Activated CD4-positive, CD25-positive, alpha-beta regulatory T cell treated with anti-CD3 and anti-CD28 coated beads, Interleukin-2, amount 50 U/mL, for 16 hours (primary cell): ENCODE results near the gene TMEM11.

Source experiments
- DNase-seq: peaks from one replicate; pipeline ENCODE4 v3.0.0-alpha.2; 2020; ENCODE audit warnings: low read depth, low spot score

The TMEM11 gene

DNA sequence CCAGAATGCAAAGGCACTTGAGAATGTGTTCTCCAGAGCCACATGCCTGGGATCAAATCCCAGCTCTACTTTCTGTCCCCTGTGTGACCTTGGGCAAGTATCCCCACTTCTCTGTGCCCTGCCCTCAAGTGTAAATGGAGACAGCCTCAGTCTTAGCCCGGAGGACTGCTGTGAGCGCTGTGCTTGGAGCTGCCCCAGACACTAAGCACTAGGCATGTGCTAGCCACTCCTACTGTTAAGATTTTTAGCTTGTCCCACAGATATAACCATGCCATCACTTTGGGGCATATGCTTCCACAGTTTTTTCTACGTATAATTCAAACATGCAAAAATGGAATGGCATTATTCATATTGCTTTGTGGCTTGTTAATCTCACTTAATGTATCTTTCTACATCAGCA, 29.4 kb downstream of the TMEM11 start:
- no peak for DNase-seq

GRCh38 chr17:21183468-21183867, 30.5 kb downstream of the TMEM11 start:
- DNase-seq, result no peak

DNA sequence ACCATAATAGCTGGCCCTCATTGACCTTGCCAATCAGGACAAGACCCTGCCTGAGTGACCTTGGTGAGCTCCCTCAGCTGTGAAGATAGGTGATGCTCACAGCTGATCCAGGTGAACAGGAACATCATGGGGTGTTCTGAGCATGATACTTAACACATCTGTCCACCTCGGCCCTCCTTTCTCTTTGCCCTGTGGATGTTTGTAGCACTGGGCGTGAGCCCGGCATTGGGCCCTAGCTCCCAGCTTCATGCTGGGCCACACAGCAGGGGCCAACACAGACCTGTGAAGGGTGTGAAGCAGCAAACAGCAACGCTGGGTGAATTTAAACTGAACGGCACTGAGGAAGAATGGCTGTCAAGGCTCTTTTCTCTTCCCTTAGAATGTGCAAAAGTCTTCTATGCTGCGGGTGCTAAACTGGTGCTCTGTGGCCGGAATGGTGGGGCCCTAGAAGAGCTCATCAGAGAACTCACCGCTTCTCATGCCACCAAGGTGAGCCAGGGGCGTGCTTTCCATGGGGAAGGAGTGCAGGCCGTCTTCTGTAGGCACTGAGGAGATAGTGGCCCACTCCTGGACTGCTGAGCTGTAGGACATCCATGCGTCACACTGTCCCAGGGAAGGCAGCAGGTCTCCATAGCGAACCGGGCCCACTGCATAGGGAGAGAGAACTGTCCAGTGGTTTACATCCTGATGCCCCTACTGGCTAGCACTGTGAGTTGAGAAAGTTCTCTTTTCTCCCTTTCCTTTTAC, 35.9 kb downstream of the TMEM11 start:
- no peak for DNase-seq

DNA sequence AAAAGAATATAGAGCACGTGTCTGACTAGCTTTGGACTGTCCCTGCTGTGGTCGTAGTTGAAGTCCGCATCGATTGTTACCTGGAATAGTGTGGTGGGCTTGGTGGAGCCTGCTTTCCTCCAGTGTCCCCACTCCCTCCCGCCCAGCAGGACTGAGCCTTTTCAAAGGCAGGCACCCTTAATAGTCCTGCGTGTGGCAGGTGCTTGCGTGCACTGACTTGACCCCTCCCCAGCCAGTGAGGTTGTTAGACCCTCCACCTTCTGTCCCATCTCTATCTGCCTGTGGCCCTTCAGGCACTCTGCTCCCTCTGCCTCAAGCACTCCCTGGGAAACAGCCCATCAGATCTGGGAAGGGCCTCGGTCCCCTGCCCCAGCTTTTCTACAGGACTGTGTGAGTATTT, 36.6 kb downstream of the TMEM11 start:
- DNase-seq, result no peak

GRCh38 chr17:21176773-21177395, 37.1 kb downstream of the TMEM11 start:
- no peak for DNase-seq

GRCh38 chr17:21174713-21175112, 39.2 kb downstream of the TMEM11 start:
- no peak for DNase-seq

GRCh38 chr17:21174186-21174585, 39.8 kb downstream of the TMEM11 start:
- no peak for DNase-seq

DNA sequence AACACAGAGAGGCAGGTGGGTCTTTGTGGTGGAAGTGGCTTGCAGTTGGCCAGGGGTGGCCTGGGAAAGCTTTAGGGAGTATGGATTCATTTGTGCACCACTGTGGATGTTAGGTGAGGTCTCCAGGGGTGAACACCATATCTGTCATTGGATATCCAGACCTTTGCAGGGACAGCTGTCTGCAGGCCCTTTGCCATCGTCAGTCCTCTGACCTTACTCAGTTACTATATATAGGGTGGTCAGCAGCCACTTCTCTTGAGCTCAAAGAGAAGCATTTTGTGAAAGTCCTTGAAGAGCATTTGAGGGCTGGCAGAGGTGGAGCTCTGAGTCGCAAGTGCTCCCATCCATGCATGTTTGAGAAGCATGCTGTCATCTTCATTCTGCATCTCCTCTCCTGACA, 40.4 kb downstream of the TMEM11 start:
- DNase-seq, result no peak

GRCh38 chr17:21172846-21173245, 41.1 kb downstream of the TMEM11 start:
- no peak for DNase-seq

GRCh38 chr17:21171970-21172510, 41.9 kb downstream of the TMEM11 start:
- DNase-seq, result no peak

DNA sequence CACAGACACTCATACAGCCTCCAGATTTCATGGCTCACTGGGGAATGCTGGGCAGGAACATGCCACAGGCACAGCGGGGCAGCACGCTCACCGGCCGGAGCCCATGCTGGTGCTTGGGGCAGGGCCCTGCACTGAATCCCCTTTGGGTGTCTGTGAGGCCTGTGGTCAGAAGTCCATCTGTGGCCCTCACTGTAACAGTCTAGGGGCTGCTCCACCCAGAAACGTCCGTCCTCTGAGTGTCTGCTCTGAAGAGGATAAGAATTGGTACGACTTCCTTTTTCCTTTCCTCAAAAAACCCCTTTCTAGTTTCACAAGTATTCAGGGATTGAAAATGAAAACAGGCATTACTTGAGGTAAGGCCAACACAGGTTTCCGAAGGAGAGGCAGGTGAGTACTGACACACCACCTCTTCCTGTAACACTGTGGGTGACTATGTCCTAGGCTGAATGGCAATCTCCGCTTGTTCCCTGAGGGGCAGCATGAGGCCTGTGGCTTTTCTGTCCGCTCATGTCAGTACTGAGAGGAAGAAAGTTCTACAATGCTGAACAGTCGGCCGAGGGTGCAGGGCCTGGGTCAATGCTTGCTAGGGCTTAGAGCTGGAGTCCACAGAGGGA, 42.5 kb downstream of the TMEM11 start:
- no peak for DNase-seq

GRCh38 chr17:21170809-21171208, 43.2 kb downstream of the TMEM11 start:
- no peak for DNase-seq

DNA sequence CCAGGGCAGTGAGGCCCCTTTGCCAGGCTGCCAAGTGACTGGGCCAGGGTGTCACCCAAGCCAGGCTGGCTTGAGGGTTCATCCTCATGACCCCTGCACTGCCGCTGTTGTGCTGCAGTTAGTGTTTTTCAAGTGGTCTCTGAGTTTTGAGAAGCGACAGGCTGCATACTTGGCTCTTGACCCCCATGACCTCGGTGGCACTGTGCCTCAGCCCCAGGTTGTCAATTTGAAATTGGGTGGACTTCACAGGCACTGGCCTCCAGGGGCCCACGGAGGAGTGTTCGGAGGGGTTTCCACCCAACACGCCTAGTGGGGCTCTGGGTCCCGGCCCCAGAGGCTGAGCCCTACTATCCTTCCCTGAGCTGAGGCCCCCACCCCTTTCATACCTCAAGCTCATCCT, 44.5 kb downstream of the TMEM11 start:
- no peak for DNase-seq

- DNase-seq, result no peak
Observed at GRCh38 chr17:21168555-21168865, 45.5 kb downstream of the TMEM11 start.

DNA sequence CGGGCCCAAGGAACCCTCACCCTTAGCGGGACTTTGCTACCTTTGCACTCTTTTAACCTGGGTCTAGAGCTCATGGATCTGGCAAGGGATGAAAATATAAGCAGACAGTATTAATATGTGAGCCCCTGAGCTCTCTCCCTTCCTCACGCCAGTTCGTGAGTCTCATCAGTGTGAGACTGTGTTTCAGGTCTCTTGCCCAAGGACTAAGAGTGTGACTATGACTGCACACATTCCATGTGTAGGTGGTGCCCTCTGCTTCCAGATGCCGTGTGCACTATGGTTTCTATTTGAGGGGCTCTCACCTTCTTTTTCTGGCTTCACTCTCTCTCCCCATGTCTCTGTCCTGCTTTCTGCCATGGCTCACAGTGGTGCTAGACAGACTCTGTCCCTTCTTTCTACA, 46.7 kb downstream of the TMEM11 start:
- DNase-seq, result no peak

DNA sequence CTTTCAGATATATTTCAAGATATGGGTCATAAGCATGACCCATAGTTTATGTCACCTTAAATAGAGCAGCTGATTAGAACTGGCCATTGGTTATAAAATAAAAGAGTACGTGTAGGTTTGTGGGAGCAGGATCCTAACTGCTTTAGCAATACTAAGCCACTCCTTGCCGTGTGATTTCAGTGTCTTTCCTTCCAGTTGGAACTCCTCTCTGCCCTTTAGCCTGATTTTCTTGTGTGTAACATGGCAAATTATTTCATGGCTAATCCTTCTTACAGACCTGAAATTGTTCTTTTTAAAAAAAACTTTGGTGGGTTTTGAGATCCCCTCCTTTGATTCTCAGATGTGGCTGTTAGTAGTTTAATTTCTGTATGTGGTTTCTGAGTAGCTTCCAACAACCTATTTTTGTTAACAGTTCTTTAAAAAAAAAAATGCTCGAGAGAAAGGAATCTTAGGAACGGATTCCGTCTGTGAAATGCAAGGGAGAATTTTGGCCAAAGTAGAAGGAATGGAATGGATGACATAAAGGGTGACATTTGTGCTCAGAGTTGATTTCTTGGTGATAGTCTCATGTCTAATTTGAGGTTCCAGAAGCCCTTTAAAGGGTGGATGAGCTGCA, 47.3 kb downstream of the TMEM11 start:
- DNase-seq, result no peak

DNA sequence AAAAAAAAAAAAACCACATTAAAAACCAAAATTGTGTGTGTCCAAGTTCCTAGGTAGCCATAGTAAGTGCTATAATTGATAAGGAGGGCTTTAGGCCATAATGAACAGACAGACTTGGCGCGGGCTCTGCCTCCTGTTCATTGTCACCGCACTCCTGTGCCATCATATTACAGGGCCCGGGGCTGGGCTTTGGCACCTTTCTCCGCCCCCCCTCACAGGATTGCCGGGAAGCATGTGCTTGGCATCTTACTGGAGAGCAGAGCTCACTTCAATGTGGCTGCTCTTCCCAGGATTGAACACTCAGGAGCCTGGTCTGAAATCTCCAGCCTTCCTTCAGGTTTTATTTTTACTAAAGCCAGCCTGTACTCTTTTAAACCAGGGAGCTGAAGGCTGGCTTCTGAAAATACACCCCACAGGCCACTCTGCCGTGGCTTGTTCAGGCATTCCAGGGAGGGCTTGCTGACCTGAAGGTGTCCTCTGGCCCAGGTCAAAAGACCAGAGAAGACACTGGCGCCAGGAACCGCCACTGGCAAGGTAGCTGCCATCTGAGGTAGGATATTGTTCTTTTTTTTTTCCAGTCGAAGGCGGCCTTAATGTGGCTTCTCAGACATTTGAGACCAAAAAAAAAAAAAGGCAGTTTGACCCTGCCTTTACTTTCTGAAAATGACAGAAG, 47.9 kb downstream of the TMEM11 start:
- DNase-seq, result no peak

DNA sequence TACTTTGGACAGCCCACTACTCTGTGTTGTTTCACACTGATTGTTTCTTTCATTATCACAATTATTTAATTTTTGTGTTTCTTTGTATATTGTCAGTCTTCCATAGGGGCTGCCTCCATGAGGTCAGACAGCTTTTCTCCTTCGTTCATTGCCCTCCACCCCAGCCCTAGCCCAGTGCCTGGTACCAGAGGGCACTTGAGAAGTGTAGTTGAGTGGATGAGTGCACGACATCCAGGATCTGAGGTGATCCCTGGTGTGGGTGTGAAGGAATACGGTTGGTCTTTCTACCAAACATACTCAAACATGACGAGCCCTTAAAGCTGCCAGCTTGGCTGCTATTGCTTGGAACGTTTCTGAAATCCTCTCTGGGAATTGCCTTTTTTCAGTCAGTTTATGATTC, 49.3 kb downstream of the TMEM11 start:
- DNase-seq, result no peak

DNA sequence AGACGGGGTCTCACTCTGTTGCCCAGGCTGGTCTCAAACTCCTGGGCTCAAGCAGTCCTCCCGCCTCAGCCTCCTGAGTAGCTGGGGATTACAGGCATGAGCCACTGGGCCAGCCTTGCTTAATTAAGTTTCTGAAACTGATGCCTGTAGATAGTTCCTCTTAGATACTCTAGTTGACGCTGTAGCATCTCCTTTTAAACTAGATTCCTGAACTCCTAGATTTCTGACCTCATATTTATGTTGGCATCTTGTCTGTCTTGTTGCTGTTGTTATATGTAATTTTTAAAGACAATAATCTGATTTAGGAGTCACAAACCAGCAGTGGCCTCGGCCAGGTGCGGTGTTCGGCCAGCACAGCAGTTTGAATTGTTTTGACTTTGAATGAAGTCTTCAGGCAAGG, 49.7 kb downstream of the TMEM11 start:
- no peak for DNase-seq

GRCh38 chr17:21163101-21163500, 50.9 kb downstream of the TMEM11 start:
- no peak for DNase-seq

- DNase-seq, result no peak
Observed at GRCh38 chr17:21162394-21162775, 51.6 kb downstream of the TMEM11 start.
